ENCODE data around the gene RFTN1.

RFTN1 gene

DNA sequence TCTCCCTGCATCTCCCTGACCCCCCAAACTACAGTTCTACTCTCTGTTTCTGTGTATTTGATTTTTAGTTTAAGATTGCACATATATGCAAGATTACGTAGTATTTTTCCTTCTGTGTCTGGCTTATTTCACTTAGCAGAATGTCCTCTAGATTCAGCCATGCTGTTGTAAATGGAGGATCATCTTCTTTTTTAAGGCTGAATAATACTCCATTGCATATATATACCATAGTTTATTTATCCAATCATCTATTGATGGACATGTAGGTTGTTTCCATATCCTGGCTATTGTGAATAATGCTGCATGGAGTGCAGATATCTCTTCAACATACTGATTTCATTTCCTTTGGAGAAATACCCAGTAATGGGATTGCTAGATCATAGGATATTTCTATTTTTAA, 70.8 kb downstream of the RFTN1 start:
- in situ Hi-C loops (cut with MboI; ENCODE audit: low sequenced_read_pairs): no loop called here

DNA sequence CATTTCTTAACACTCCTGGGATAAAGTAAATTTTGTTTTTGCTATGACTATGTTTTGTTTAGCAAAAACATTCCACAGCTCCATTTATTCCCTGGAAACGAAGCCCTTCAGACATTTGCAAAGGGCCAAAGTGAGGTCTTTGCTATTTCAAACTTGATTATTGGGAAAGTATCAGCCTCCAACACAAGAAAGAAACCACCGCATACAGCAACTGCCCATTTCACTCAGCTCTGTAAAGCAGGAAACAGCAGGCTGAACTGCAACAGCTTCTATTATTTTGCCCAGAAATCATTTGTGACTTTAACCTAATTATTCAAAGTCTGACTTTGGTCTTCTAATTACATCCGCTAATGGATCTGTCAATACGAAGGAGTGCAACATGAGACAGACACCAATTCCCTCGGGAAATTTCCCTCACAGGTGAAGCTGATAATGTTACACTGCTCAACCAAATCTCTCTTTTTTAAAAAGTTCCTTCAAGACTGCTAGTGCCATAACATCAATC, 72.1 kb downstream of the RFTN1 start:
- in situ Hi-C loops (cut with MboI; ENCODE audit: low sequenced_read_pairs): no loop called here

DNA sequence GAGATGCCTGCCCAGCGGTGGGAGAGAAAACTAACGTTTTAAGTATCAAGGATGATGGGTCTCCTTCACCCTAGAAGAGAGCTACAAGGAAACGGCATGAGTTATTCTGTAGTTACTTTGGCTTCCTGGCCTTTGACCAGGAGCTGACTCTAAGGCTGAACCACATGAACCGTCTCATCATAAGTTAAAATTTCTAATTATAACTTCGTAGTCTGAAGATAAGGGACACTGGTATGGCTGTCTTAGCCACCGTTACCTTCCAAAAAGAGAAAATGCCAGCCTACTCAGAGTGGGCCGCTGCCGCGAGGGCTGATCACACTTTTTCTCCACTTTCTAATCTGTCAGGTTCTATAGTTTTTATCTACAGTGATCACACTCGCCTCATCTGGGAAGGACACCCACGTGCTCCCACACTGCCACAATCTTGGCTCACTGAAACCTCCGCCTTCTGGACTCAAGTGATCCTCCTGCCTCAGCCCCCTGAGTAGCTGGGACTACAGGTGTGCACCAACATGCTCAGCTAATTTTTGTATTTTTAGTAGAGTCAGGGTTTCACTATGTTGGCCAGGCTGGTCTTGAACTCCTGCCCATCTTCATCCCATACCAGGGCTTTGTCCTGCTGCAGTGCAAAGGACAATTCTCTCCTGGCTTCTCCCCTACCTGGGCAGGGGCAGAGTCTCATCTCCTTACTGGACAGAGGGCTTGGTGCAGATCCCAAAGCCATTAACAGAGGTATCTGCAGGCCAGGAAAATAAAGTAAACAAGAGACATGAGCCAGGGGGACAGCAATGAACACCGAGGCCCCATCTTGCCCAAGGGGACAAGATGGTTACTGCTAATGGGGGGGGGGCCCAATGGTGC, 73.4 kb downstream of the RFTN1 start:
- in situ Hi-C loops (cut with MboI; ENCODE audit: low sequenced_read_pairs): no loop called here

DNA sequence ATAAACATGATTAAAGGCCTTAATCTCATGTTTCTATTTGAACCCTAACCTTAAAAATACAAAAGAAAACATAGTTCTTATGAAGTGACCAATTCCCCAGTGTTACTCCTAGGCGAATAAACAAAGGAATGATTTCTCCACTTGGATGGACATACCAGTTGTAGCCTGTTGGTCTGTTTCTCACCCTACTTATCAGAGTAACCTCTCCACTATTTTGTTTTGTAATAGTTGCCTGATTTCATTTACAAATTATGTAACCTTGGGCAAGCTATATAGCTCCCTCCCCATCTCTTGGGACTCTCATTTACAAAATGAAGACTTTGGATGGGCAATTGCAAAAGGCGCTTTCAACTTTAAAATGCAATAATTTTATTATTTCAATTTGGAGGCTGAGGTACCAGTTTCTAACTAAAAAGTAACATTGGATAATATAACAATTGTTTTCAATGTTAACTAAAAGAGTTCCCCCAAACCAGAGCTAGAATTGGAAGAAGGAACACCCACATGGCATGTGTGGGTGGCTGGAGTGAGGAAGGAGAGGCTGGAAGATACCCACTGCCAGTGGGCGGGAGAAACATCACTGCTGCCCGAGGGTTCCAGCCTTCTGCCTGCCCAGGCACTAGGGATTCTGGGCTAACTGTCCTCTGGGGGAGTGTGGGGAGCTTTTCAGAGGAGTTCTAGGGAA, 74.2 kb downstream of the RFTN1 start:
- in situ Hi-C loops (cut with MboI; ENCODE audit: low sequenced_read_pairs): no loop called here

DNA sequence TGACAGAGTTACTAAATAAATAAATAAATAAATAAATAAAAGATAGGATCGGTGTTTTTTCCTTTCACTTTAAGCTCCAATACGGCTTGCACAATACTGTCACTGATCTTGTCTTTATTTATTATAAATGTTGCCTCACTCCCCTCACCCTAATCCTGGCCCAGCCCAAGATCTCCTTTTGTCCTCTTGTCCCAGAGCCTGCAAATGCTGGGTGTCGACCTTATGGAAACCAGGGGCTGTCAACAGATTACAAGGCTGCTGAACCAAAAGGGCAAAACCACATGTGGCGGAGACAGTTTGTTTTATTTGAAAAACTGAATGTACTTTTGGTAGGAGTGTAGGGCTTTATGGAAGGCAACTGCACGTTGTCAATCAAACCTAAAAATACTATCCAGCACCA, 75.9 kb downstream of the RFTN1 start:
- in situ Hi-C loops (cut with MboI; ENCODE audit: low sequenced_read_pairs): no loop called here

DNA sequence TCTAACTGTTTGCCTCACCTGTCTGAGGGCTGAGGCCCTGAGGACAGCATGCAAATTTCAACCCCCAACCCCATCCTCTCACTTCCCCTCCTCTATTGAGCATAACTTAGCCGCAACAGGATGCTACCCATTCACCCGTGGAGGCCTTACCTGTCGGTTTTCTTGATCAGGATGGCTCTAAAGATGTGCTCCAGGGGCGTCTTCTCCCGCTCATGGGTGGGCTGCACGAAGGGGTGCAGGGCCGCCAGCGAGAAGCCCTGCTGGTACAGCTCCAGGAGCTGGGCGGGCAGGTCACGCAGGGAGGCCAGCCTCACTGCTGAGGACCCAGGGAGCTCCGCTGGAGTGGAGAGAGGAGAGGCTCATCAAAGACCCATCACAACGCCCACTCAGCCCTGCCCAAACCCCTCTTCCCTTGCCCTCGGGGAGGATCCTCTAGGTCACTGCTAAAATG, 79.8 kb downstream of the RFTN1 start:
- in situ Hi-C loops (cut with MboI; ENCODE audit: low sequenced_read_pairs): no loop called here

DNA sequence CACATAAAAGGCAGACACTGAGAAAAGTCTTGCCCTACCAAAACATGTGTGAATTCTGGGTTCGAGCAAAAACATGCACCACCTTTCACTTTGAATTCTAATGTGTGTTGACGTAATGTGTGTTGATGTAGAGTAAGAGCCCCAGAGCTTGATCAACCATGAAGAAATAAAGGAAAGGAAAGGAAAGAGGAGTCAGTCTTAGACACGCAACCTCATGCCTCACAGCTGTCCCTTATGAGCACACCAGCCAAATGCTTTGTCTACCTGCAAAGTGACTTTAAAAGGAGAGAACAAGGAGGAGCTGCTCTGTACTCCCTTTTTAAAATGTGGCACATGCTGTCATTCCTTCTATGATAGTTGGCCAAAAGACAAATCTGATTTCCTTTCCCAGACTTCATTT, 80.8 kb downstream of the RFTN1 start:
- in situ Hi-C loops (cut with MboI; ENCODE audit: low sequenced_read_pairs): no loop called here

DNA sequence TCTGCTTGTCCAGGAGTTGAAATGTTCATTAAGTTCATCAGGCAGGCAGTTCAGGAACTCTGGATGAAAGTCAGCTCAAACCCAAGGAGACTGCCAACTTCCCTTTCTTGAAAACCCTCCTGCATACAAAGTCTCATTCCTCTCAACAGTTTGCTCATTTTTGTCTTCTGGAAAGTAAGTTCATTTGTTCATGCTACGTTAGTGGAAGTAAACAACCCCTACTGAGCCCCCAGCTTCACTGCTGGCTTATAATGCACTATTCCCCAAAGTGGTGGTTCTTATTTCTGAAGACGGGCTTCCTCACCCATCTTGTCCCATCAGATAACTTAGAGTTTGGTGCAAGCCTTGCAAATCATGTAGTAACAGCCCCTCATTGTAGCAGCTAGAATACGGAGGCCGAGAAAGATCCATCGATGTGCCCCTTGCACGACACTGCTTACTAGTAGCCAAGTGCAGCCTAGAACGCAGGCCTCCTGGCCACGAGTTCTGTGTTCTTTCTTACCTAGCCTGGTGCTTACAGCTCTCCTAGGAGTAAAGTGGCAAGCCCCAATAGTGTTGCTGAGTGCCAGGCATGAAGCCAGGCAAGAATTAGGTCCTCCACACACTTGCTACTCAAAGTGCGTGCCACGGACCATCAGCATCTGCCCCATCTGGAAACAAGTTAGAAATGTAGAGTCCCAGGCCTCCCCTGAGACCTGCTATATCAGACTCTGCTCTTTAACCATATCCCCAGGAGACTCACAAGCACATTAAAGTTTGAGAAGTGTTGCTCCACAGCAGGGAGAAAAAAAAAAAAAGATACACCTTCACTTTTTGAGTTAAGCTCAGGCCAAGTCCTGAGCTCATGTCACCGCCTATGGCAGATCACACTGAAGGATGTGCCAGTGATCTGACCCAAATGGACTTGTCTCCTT, 82.5 kb downstream of the RFTN1 start:
- in situ Hi-C loops (cut with MboI; ENCODE audit: low sequenced_read_pairs): no loop called here

DNA sequence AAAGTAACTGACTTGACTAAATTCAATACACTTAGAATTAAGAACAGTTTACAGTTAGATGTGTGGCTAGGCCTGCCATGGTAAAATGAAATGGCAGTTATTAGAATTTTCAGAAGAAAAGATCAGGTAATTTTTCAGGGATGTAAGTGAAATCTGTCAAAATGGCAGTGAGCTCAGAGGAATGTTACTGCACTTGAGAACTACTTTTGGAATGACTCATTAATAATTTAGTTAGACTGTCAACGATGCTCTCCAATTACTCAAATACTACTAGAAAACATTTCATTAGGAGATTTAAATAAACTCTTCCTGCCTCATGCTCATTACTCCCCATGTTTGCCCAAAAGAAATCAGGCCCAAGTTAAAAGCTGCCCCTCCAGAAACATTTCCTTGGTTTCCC, 84.4 kb downstream of the RFTN1 start:
- in situ Hi-C loops (cut with MboI; ENCODE audit: low sequenced_read_pairs): no loop called here

DNA sequence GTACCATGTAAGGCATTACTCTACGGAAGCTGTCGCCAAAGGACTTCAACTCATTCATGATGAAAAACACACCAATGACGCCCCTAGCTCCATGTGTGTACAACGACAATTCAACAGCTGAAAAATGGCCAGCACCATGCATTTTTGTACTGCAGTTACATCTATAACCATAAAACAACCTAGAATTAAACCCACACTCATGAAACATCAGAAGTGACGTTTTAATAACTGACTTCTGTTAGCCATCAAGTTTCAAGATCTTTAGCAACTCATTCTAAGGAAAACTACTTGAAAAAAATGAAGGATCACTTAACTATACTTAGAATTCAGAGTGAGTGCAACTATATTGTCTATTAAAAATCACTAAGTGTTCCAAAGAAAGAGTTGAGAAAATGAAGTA, 84.9 kb downstream of the RFTN1 start:
- in situ Hi-C loops (cut with MboI; ENCODE audit: low sequenced_read_pairs): no loop called here

DNA sequence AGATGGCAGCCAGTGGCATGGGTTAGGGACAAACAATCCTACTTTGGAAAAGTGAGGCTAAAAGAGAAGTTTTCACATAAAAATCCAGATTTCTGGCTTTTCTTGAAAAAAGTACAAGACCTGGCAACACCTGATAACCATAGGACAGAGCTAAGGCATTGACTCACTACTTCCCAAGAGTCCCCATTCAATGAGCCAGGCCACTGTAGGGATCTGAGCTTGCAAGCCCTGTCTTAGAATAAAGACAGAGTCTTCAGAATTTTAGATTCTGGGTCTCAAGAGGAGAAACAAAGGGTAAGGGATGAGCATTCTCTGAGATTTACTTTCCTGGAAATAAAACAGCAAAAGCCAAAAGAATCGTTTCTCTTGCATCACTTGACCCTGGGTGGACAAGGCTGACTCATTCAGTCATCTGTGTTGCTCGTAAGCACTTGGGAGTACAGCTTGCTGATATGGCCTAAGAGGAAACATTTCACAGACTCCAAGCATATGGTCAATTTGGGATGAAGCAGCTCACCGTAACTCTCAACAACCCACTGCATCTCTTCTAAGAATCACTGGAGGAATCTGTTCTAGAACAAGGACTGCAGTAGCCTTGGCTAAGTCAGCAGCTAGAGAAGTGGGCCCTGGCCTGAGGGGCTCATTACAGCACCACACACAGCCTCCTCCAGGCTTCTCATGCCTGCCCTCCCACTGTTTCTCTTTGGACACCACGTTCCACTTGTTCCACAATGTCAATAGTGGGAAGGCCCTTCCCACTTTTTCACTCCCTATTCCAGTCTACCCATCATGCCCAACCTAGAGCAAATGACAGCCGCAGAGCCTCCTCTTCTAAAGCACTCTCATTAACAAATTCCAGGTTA, 86.2 kb downstream of the RFTN1 start:
- in situ Hi-C loops (cut with MboI; ENCODE audit: low sequenced_read_pairs): no loop called here

DNA sequence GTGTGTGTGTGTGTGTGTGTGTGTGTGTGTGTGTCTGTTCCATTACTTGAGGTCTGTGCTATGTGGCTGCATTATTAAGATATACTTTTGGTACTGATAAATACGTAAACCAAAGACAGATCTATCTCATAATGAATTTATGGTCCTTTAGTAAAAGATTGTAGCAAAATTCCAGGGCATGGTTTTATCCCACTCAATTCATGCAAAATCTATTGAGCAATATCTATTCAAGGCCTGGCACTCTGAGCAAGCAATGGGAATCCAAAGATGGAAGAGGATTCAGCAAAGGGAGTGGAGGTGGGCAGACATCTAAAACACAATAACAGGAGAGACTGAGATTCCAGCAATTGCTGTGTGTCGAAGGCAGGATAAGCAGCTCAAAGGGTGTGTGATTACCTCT, 86.8 kb downstream of the RFTN1 start:
- in situ Hi-C loops (cut with MboI; ENCODE audit: low sequenced_read_pairs): no loop called here

DNA sequence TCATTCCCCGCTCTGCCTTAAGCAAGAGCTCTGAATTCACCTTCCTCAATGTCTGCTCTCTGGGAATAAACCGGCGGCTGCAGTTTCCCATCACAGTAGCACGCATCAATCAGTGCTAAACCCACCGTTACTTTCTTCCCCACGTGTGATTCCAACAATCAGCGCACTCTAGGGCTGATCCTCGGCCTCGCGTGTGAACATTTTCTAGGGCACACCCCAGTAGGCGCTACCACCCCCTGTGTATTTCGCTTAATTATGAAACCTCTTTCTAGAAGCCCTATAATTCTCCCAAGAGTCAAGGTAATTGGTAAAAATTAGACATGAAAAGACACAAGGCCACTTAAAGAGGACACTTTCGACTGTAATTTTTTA, 87.5 kb downstream of the RFTN1 start:
- in situ Hi-C loops (cut with MboI; ENCODE audit: low sequenced_read_pairs): no loop called here

DNA sequence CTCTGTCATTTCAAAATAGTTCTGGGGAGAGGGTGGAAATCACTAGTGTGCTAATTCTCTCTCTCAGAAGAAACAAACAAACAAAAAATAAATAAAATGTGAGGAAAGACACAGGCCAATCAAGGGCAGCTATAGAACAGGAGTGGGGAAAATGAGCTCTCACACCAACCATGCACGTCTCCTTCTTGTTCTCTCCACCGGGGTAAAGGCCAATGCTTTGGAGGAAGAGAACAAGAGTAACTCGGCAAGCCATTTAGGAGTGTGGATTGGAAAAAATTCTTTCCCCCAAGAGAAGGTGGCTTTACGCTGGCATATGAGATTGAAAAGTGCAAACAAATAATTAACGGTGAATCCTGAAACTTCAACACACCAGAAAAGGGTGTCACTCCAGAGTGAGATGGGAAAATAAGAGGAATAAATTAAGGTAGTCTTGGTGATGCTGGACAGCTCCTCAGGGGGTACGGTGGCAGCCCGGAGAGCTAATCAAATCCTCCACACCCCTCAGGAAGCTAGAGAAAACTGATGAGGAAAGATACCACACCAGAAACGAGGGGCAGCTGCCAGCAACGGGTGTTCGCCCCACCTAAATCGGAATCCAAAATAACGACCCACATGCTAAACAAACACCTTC, 88.0 kb downstream of the RFTN1 start:
- in situ Hi-C loops (cut with MboI; ENCODE audit: low sequenced_read_pairs): no loop called here

DNA sequence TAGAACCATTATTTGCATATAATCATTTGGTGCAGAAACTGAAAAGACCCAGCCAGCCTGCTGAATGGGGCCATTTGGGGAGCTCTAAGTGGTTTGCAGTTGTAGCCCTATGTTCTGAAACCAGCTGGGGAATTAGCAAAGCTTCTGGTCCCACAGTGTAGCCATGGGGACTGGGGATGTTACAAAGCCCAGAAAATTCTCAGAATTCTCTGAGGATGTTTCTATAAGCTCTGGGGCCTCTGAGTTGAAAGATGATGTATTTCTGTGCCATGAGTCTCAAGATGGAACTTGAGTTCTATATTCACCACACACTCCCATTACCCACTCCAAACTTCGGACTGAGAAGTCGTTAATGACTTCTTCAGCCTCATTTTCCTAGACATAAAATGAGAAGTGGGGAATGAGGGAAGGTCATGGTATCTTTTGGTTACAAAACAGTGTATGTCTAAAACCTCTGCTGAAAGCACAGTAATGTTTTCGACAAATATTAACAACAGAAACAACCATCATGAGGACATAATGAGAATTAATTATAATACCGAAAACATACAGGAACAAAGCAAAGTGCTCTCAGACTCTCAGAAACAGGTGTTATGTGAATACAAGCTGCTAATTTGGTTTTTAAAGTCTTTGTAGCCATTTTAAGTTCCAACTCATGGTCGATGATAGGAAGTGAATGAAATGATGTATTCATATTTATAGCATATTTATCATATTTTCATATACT, 89.4 kb downstream of the RFTN1 start:
- in situ Hi-C loops (cut with MboI; ENCODE audit: low sequenced_read_pairs): no loop called here

DNA sequence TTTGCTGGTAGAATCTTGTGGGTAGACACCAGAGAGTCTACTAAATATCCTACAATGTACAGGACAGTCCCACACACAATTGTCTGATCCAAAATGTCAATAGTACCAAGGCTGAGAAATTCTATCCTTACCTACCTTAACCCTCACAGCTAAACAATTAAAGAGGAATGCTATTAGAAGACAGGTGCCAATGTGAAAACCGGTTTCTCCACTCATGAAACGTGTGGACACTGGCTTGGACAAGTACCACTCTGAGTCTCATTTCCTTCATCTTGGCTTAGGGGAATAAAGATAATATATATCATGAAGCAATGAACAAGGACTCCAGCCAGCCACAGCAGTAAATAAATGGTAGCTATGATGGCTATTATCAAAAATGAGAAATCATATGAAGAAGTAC, 90.2 kb downstream of the RFTN1 start:
- in situ Hi-C loops (cut with MboI; ENCODE audit: low sequenced_read_pairs): no loop called here

DNA sequence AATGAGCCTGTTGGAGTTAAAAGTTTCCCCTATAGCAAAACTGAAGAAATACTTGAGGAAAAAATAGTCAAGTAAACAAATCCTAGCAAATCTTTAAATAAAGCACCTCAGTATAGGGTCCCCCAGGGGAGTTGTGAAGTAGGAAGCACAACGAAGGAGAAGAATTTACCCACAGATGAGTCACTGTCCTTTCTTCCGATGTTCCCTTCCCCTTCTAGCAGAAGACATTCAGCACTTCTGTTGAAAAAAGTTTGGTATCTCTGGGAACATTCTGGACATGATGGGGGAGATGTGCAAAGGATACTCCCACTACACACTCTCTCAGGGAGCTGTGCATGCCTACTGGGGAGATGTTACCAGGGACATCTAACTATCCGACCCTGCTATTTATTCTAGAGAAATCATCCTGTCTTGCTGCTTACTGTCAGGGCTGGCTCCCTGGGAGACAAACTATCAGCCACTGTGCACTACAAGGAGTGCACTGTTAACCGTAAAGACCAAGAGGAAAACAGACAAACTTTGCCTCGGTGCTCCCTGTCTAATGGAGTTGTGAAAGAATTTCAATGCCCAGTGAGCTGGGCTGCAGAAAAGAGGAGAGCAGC, 93.8 kb downstream of the RFTN1 start:
- in situ Hi-C loops (cut with MboI; ENCODE audit: low sequenced_read_pairs): no loop called here

DNA sequence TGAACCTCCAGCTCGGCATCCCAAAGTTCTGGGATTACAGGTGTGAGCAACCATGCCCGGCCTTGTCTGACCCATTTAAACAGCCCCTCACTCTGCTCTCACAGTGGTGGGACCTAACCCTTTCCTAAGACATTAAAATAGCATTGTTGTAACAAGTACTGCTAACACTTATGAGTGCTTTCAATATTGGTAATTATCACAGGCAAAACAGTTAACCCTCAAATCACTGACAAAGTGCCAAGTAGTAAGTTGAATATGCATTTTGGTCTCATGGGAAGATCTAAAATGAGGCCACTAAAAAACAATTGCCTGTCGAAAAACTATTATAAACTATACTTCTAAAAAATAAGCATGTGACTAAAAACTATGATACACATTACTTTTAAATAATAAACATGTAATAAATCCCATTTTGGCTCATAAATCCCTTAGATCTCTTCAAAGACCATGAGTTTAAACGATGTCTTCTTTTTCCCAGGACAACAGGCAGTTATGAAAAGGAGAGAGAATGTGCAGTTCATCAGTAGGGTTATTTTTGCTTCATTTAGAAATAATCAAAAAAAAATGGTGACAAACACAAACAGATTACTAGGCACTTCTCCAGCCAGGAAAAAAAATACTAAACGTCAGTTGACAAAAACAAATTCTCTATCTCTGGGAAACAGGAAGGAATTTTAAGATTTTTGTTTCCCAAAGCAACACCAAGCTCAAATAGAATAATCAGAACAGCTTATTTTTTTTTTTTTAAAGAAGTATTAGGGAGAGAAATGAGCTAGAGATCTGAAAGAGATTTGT, 95.4 kb downstream of the RFTN1 start:
- in situ Hi-C loops (cut with MboI; ENCODE audit: low sequenced_read_pairs): no loop called here

Measured in hTERT RPE-1 (cell line).